ENCODE results near the gene SH3BP1.

GRCh38 chr22:37594237-37594636 lies 45.2 kb upstream of the SH3BP1 start:
- TF ChIP-seq CTCF (IDR thresholded peaks at IDR 0.05) (no peak), POLR2AphosphoS5 (IDR thresholded peaks at IDR 0.05) (no peak), POLR2A (IDR thresholded peaks at IDR 0.05) (no peak)

All from upper lobe of left lung (tissue), 4 donors.